Left lung (tissue), 10 donors: ENCODE measurements around the gene SPATA9. TPM values are rescaled to one million over a fixed set of nuclear protein-coding genes. Genes with fewer than 3 reads are reported as not detected.

Experiments
- ATAC-seq: fragments of 200-7000 bp; cut with Tn5 transposase; one replicate; pipeline ENCODE4 v1.9.1; 2020; ENCODE audit warnings: moderate library complexity
- DNase-seq, 4 donors: peaks; one replicate each; pipeline ENCODE4 v3.0.0-alpha.2; 2013 to 2020
- H3K27ac ChIP-seq, 2 donors: fragments of 200-600 bp; sonication (generic) in 1 of 2; one replicate each; pipeline versions ENCODE4 v1.5.0 to v1.8.0; 2020 to 2021
- H3K27me3 ChIP-seq, 2 donors: fragments of 200-600 bp; sonication (generic) in 1 of 2; one replicate each; pipeline versions ENCODE4 v1.5.0 to v1.8.0; 2020 to 2021
- H3K36me3 ChIP-seq, 2 donors: fragments of 200-600 bp; sonication (generic) in 1 of 2; one replicate each; pipeline versions ENCODE4 v1.5.0 to v1.8.0; 2020 to 2021
- H3K4me1 ChIP-seq, 2 donors: fragments of 200-600 bp; one replicate each; pipeline ENCODE4 v1.8.0; 2021
- H3K4me3 ChIP-seq, 2 donors: fragments of 200-600 bp; sonication (generic) in 1 of 2; one replicate each; pipeline versions ENCODE4 v1.5.0 to v1.8.0; 2020 to 2021; ENCODE audit warnings: mild to moderate bottlenecking in 1 of 2
- H3K9me3 ChIP-seq, 2 donors: fragments of 200-600 bp; sonication (generic) in 1 of 2; one replicate each; pipeline versions ENCODE4 v1.5.0 to v1.8.0; 2020 to 2021
- intact Hi-C, 2 donors: fragments of 100-400 bp; cut with DNase I; formaldehyde crosslinking; loops; one replicate each; pipeline versions ENCODE4 v1.11.2 to v1.14.2; 2022
- polyA plus RNA-seq, 6 donors: library from polyadenylated mRNA; unstranded; fragments of 120-200 nt; gene quantifications; one replicate each; pipeline ENCODE4 v1.2.1, GENCODE V29; 2013; ENCODE audit not compliant: insufficient read length in 6 of 6
- total RNA-seq, 2 donors: library from RNA; stranded (reverse); fragmentation: NEBNext Ultra II Directional; extraction: Animal tissue kit (Norgen Biotek cat#: 25700); gene quantifications; one replicate each; pipeline ENCODE4 v1.2.1, GENCODE V29; 2021
- TF ChIP-seq, protein P1 (sequence below), 2 donors: fragments of 200-600 bp; sonication (generic) in 1 of 2; IDR thresholded peaks; one replicate each; pipeline versions ENCODE4 v1.5.0 to v1.8.0; 2021; ENCODE audit warnings: antibody characterized with exemption in 2 of 2
- donor health status: DM: no; HTN: yes; CAD: no.
- donor health status: DM: no; HTN: no; CAD: no.

SPATA9 gene
- total and polyA plus RNA-seq, 8 donors, result 0.31 to 2.3 (median 1.3) TPM

DNA sequence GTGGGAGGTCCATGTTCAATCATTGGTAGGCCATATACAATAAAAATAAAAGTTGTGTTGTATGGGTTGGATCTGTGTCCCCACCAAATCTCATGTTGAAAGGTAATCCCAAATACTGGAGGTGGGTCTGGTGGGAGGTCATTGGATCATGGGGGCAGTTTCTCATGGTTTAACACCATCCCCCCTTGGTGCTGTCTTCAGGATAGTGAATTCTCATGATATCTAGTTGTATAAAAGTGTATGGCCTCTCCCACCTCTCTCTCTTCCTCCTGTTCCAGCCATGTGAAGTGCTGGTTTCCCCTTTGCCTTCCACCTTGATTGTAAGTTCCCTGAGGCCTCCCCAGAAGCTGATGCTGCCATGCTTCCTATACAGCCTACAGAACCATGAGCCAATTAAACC, 15.1 kb downstream of the SPATA9 start:
- intact Hi-C loops, result loop anchor here in 1 of 2 donors (5.0 kb wide), 1 partner anchor 175 kb away; no protein-coding TSS in a partner anchor
- Histone ChIP-seq H3K27ac (no peak overlapping the region), H3K36me3 (no peaks in the 10 kb centered on the region), H3K4me1 (peaks cover 4 to 5% of the 10 kb centered on the region in 2 donors), H3K4me3 (no peak overlapping the region), H3K27me3 (no peaks in the 10 kb centered on the region), H3K9me3 (no peaks in the 10 kb centered on the region)
- ATAC-seq (no peak), DNase-seq (no peak)
- TF ChIP-seq, protein P1, sequence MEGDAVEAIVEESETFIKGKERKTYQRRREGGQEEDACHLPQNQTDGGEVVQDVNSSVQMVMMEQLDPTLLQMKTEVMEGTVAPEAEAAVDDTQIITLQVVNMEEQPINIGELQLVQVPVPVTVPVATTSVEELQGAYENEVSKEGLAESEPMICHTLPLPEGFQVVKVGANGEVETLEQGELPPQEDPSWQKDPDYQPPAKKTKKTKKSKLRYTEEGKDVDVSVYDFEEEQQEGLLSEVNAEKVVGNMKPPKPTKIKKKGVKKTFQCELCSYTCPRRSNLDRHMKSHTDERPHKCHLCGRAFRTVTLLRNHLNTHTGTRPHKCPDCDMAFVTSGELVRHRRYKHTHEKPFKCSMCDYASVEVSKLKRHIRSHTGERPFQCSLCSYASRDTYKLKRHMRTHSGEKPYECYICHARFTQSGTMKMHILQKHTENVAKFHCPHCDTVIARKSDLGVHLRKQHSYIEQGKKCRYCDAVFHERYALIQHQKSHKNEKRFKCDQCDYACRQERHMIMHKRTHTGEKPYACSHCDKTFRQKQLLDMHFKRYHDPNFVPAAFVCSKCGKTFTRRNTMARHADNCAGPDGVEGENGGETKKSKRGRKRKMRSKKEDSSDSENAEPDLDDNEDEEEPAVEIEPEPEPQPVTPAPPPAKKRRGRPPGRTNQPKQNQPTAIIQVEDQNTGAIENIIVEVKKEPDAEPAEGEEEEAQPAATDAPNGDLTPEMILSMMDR (IDR thresholded peaks at IDR 0.05), result no peak

DNA sequence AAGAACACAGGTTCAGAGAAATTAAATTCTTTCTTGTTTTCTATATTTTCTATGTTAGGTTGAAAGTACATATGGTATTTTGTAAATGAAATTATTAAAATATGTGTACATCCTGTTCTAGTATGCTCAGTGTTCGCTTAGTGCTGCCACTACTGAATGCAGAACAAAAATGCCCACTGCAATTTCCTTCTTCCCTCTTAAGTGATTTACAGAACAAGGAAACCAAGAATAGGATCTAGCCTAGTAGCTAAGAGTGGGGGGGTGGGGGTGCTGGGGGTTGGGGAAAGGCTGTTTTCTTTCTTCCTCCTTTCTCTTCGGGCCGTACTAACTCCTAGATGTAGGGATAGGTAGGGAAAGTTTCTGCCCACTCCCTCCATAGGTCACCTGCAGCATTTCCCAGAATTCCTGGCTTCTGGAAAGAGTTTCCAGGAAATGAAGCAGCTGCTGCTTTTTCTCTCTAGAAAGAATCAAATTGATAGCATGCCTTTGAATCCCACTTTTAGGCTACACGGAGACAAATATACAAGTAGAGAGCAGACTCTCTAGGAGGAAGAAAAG, 15.7 kb downstream of the SPATA9 start:
- no peak overlapping the region for H3K4me3 ChIP-seq
- ATAC-seq, result peak; percentile 26
- DNase-seq, result no peak
- intact Hi-C loops, result loop anchor here in 1 of 2 donors (5.0 kb wide), 1 partner anchor 175 kb away; no protein-coding TSS in a partner anchor
- no peaks in the 10 kb centered on the region for H3K9me3 ChIP-seq
- TF ChIP-seq, protein P1 (IDR thresholded peaks at IDR 0.05), result no peak
- peaks cover 4 to 5% of the 10 kb centered on the region in 2 donors for H3K4me1 ChIP-seq
- no peaks in the 10 kb centered on the region for H3K36me3 ChIP-seq
- no peaks in the 10 kb centered on the region for H3K27me3 ChIP-seq
- H3K27ac ChIP-seq, result no peak overlapping the region

DNA sequence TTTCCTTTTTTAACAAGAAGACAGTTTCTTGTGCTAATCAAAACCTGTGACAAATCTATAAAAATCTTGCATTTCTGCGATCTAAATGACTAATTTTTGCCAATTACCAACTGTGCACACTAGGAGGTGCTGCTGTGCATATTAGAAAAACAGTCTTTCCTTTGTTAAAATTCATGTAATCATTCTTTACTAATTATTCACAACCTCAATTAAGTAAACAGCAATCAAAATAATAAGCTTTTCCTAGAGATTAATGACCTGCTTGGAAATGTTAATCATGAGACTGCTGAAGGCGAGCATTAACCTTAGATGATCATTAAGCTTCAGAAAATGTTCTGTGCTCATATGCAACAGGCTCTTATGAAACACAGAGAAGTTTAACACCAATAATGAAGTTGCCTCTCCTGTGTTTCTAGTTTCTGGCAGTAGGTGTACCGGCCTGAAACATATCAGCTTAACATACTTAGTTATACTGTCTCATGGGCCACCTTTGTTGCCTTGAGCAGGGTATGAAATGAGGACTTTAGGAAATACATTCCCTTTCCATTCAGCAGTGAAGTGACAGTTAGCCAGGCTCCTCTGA, 18.5 kb downstream of the SPATA9 start:
- H3K9me3 ChIP-seq, result no peaks in the 10 kb centered on the region
- no peak overlapping the region for H3K4me3 ChIP-seq
- ATAC-seq (peak; percentile 84), DNase-seq (peak in 2 of 4 donors; percentile 25 to 43)
- intact Hi-C loops, result no loop called here
- no peaks in the 10 kb centered on the region for H3K36me3 ChIP-seq
- no peaks in the 10 kb centered on the region for H3K27me3 ChIP-seq
- H3K27ac ChIP-seq, result no peak overlapping the region
- TF ChIP-seq, protein P1 (IDR thresholded peaks at IDR 0.05), result peak; percentile 67 to 75
- peaks cover 1 to 5% of the 10 kb centered on the region in 2 donors for H3K4me1 ChIP-seq

- no peak overlapping the region for H3K4me3 ChIP-seq
- H3K27me3 ChIP-seq, result no peaks in the 10 kb centered on the region
- H3K36me3 ChIP-seq, result no peaks in the 10 kb centered on the region
- no peak overlapping the region for H3K27ac ChIP-seq
- ATAC-seq, result no peak
- H3K4me1 ChIP-seq, result peaks cover 0 to 5% of the 10 kb centered on the region in 2 donors
- H3K9me3 ChIP-seq, result no peaks in the 10 kb centered on the region
- intact Hi-C loops, result no loop called here
- no peak for DNase-seq
- TF ChIP-seq, protein P1 (IDR thresholded peaks at IDR 0.05), result no peak
These were observed 19.8 kb downstream of the SPATA9 start for GRCh38 chr5:95662946-95663345.

- TF ChIP-seq, protein P1 (IDR thresholded peaks at IDR 0.05), result no peak
- intact Hi-C loops, result no loop called here
- H3K4me1 ChIP-seq, result peaks cover 0 to 5% of the 10 kb centered on the region in 2 donors
- H3K9me3 ChIP-seq, result no peaks in the 10 kb centered on the region
- no peak overlapping the region for H3K27ac ChIP-seq
- H3K36me3 ChIP-seq, result no peaks in the 10 kb centered on the region
- no peak overlapping the region for H3K4me3 ChIP-seq
- DNase-seq, result no peak
- ATAC-seq, result no peak
- no peaks in the 10 kb centered on the region for H3K27me3 ChIP-seq
These were observed 22.7 kb downstream of the SPATA9 start for GRCh38 chr5:95660060-95660459.
